BJ (cell line): ENCODE results near the gene CEP164. TPM values are rescaled to one million over a fixed set of nuclear protein-coding genes. Genes with fewer than 3 reads are reported as not detected.

Experiments
- polyA plus RNA-seq: library from polyadenylated mRNA; depleted of rRNA; stranded (reverse); fragments of >200 nt; gene quantifications from 2 replicates; pipeline ENCODE4 v1.2.3, GENCODE V29; 2011; rRNA removed

The CEP164 gene
- polyA plus RNA-seq, 1 experiment = 27.4 TPM

Other genes with a start within 250 kb of the CEP164 start
- gene SIK3, start 229.4 kb upstream of the CEP164 start, polyA plus RNA-seq = 5.3 and 7.3 TPM in 2 replicates
- 51.2 and 52.8 TPM in 2 replicates for gene PAFAH1B2, start 183.6 kb upstream of the CEP164 start, polyA plus RNA-seq
- gene SIDT2, start 149.1 kb upstream of the CEP164 start, polyA plus RNA-seq = 44.4 and 71.3 TPM in 2 replicates
- gene TAGLN, start 128.5 kb upstream of the CEP164 start, polyA plus RNA-seq = 5,131 and 6,322 TPM in 2 replicates
- gene PCSK7, start 95.8 kb upstream of the CEP164 start, polyA plus RNA-seq = 20.8 and 32.8 TPM in 2 replicates
- gene RNF214, start 95.2 kb upstream of the CEP164 start, polyA plus RNA-seq = 11.5 and 17.1 TPM in 2 replicates
- 3.4 and 3.8 TPM in 2 replicates for gene BACE1-AS, start 36.5 kb upstream of the CEP164 start, polyA plus RNA-seq
- gene BACE1, start 11.6 kb upstream of the CEP164 start, polyA plus RNA-seq = 47.8 and 99.6 TPM in 2 replicates